ENCODE measurements around the gene GPR143.

The GPR143 gene

DNA sequence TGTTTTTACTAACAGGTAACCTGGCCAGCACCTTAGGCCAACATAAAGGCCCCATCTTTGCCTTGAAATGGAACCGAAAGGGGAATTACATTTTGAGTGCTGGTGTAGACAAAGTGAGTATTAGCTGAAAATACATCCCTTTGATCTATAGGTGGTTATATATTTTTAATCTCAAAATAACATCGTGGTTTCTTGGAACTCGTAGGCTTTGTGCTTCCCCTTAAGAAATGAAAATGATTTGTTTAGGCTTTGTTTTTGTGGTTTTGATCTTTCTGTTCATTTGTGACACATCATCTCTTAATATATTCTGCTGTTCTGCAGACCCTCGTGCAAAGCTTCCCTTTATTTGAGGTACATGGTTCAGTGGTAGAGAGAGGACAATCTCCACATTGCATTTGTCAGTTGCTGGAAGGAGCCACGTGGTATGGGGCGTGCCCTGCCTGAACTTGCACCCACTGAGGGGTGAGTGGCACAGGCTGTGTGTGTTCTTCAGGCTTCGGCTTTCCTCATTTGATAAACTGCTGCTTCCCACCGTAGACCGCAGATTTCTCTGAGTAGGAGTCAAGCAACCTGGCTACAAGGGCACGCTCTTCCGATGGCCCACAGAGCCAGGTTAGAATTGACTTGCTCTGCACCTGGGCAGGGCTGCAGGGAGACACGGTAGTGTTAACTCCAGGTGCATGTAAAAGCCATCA, 72.2 kb downstream of the GPR143 start:
- peaks cover 77 to 100% (median 96%) of the 10 kb centered on the region in 11 experiments for H3K36me3 ChIP-seq
- peak overlapping the region in 2 of 11 experiments; percentile 10 to 13; a peak in 2 of 22 replicates for H3K4me2 ChIP-seq
- no peak overlapping the region for H3K27ac ChIP-seq
- H3K9ac ChIP-seq = no peak overlapping the region
- no peak overlapping the region for H3K4me3 ChIP-seq
- H3K27me3 ChIP-seq = no peaks in the 10 kb centered on the region
- peaks cover 0 to 8% (median 0%) of the 10 kb centered on the region in 11 experiments; a peak in 3 of 22 replicates for H4K20me1 ChIP-seq
- H3K9me3 ChIP-seq (replicated peaks in 1 of 11) = no peaks in the 10 kb centered on the region
- H3K4me1 ChIP-seq = peaks cover 0 to 13% (median 0%) of the 10 kb centered on the region in 10 experiments; a peak in 6 of 20 replicates
- no peak for TF ChIP-seq Cebpa-rat (IDR thresholded peaks at IDR 0.05)

- peaks cover 0 to 28% (median 0%) of the 10 kb centered on the region in 11 experiments; a peak in 4 of 22 replicates for H4K20me1 ChIP-seq
- no peak for TF ChIP-seq Cebpa-rat (IDR thresholded peaks at IDR 0.05)
- H3K4me2 ChIP-seq = no peak overlapping the region
- no peaks in the 10 kb centered on the region for H3K9me3 ChIP-seq (replicated peaks in 1 of 11)
- H3K4me1 ChIP-seq = peaks cover 0 to 13% (median 0%) of the 10 kb centered on the region in 10 experiments; a peak in 6 of 20 replicates
- no peaks in the 10 kb centered on the region for H3K27me3 ChIP-seq
- H3K4me3 ChIP-seq = no peak overlapping the region
- H3K27ac ChIP-seq = no peak overlapping the region
- no peak overlapping the region for H3K9ac ChIP-seq
- H3K36me3 ChIP-seq = peaks cover 80 to 100% (median 92%) of the 10 kb centered on the region in 11 experiments
These were observed 75.6 kb downstream of the GPR143 start for GRCh38 chrX:9690046-9690445.

GRCh38 chrX:9688833-9689232, 76.8 kb downstream of the GPR143 start:
- Histone ChIP-seq H3K9me3 (replicated peaks in 1 of 11) (no peaks in the 10 kb centered on the region), H3K4me2 (no peak overlapping the region), H3K4me1 (peaks cover 0 to 12% (median 0%) of the 10 kb centered on the region in 10 experiments; a peak in 6 of 20 replicates), H3K36me3 (peaks cover 74 to 100% (median 94%) of the 10 kb centered on the region in 11 experiments), H3K9ac (no peak overlapping the region), H3K27me3 (no peaks in the 10 kb centered on the region), H3K4me3 (no peak overlapping the region), H3K27ac (no peak overlapping the region), H4K20me1 (peaks cover 0 to 40% (median 0%) of the 10 kb centered on the region in 11 experiments; a peak in 6 of 22 replicates)
- no peak for TF ChIP-seq Cebpa-rat (IDR thresholded peaks at IDR 0.05)

DNA sequence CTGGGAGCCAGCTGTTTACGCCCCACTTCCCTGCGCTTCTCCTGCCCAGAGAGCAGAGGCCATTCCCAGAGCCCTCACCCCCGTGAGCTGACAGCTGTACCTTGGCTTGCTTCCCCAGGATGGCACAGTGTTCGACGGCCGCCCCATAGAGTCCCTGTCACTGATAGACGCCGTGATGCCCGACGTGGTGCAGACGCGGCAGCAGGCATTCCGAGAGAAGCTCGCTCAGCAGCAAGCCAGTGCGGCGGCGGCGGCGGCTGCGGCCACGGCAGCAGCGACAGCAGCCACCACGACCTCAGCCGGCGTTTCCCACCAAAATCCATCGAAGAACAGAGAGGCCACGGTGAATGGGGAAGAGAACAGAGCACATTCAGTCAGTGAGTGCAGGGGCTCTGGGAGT, 77.7 kb downstream of the GPR143 start:
- TF ChIP-seq Cebpa-rat (IDR thresholded peaks at IDR 0.05) = no peak
- no peaks in the 10 kb centered on the region for H3K27me3 ChIP-seq
- H3K4me1 ChIP-seq = peaks cover 0 to 4% (median 0%) of the 10 kb centered on the region in 10 experiments; a peak in 2 of 20 replicates
- peaks cover 68 to 100% (median 92%) of the 10 kb centered on the region in 11 experiments for H3K36me3 ChIP-seq
- H3K27ac ChIP-seq = no peak overlapping the region
- no peak overlapping the region for H3K4me3 ChIP-seq
- no peak overlapping the region for H3K9ac ChIP-seq
- no peak overlapping the region for H3K4me2 ChIP-seq
- H3K9me3 ChIP-seq (replicated peaks in 1 of 11) = no peaks in the 10 kb centered on the region
- peaks cover 0 to 49% (median 5%) of the 10 kb centered on the region in 11 experiments; a peak in 10 of 22 replicates for H4K20me1 ChIP-seq

DNA sequence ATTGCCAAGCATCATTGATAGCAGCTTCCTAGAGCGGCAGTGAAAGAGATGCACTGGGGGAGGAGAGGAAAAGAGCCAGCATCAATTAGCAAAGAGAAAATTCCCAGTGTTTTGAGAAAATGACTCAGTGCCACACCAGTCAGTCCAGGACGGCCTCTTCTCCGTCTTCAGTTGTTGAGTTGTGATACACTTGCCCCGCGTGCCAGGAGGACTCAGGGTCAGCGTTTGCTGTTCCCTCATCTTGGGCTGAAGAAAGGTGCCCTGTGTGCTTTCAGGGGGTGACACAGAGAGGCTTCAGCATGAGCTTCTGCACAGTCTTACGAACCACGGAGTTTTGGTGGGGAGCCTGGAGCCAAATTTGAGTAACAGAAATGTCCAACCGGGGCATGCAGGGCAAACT, 82.3 kb downstream of the GPR143 start:
- Histone ChIP-seq H3K36me3 (peaks cover 49 to 99% (median 63%) of the 10 kb centered on the region in 11 experiments), H3K4me2 (no peak overlapping the region)
- TF ChIP-seq Cebpa-rat (IDR thresholded peaks at IDR 0.05) = no peak

GRCh38 chrX:9682861-9683260, 82.8 kb downstream of the GPR143 start:
- no peaks in the 10 kb centered on the region for H3K27me3 ChIP-seq

More for the DNA sequence above, 82.3 kb downstream of the GPR143 start:
- Histone ChIP-seq H3K4me3 (no peak overlapping the region), H3K27me3 (no peaks in the 10 kb centered on the region), H3K4me1 (peaks cover 0 to 23% (median 0%) of the 10 kb centered on the region in 10 experiments; a peak in 7 of 20 replicates), H3K27ac (no peak overlapping the region), H3K9ac (no peak overlapping the region), H3K9me3 (replicated peaks in 1 of 11) (no peaks in the 10 kb centered on the region), H4K20me1 (peaks cover 0 to 68% (median 16%) of the 10 kb centered on the region in 11 experiments; a peak in 12 of 22 replicates)

DNA sequence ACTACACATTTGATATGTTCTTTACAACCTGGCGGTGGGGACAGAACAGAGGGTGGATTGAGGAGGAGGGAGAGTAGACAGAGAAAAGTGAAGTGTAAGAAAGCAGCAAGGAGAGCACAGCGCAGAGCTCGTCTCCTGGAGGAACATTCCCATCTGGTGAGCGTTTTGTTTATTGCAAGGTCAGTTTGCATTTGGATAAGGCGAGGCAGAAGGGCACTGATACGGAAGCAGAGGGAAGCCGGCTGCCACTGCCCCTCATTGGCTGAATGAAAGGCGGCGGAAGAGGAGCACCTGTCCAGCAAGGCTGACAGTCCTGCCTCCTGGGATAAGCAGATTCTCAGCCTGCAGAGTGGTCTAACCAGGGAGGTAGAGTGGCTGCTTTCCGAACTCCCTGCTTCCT, 83.2 kb downstream of the GPR143 start:
- TF ChIP-seq Cebpa-rat (IDR thresholded peaks at IDR 0.05) = no peak
- H3K4me1 ChIP-seq = peaks cover 0 to 32% (median 4%) of the 10 kb centered on the region in 10 experiments; a peak in 14 of 20 replicates
- no peaks in the 10 kb centered on the region for H3K9me3 ChIP-seq (replicated peaks in 1 of 11)
- H3K36me3 ChIP-seq = peaks cover 42 to 99% (median 57%) of the 10 kb centered on the region in 11 experiments
- H3K27me3 ChIP-seq = no peaks in the 10 kb centered on the region
- H3K4me3 ChIP-seq = no peak overlapping the region
- no peak overlapping the region for H3K4me2 ChIP-seq
- H4K20me1 ChIP-seq = peaks cover 0 to 62% (median 15%) of the 10 kb centered on the region in 11 experiments; a peak in 12 of 22 replicates
- H3K9ac ChIP-seq = no peak overlapping the region
- no peak overlapping the region for H3K27ac ChIP-seq

More at GRCh38 chrX:9682861-9683260, 82.8 kb downstream of the GPR143 start:
- no peak overlapping the region for H3K4me3 ChIP-seq
- H3K9me3 ChIP-seq (replicated peaks in 1 of 11) = no peaks in the 10 kb centered on the region
- no peak overlapping the region for H3K4me2 ChIP-seq
- no peak overlapping the region for H3K9ac ChIP-seq
- peaks cover 0 to 28% (median under 1%) of the 10 kb centered on the region in 10 experiments; a peak in 9 of 20 replicates for H3K4me1 ChIP-seq
- H3K36me3 ChIP-seq = peaks cover 44 to 99% (median 59%) of the 10 kb centered on the region in 11 experiments
- TF ChIP-seq Cebpa-rat (IDR thresholded peaks at IDR 0.05) = no peak
- peaks cover 0 to 66% (median 15%) of the 10 kb centered on the region in 11 experiments; a peak in 12 of 22 replicates for H4K20me1 ChIP-seq
- no peak overlapping the region for H3K27ac ChIP-seq

GRCh38 chrX:9681422-9681821, 84.2 kb downstream of the GPR143 start:
- 0 out of 22 replicates have a peak, but pooled peaks cover 0 to under 1% (median 0%) of the 10 kb centered on the region in 11 experiments for H3K9me3 ChIP-seq (replicated peaks in 1 of 11)
- no peak overlapping the region for H3K9ac ChIP-seq
- peak overlapping the region in 2 of 11 experiments; percentile 11 to 39; a peak in 4 of 22 replicates for H3K4me2 ChIP-seq
- no peak for TF ChIP-seq Cebpa-rat (IDR thresholded peaks at IDR 0.05)
- H4K20me1 ChIP-seq = peaks cover 0 to 60% (median 15%) of the 10 kb centered on the region in 11 experiments; a peak in 12 of 22 replicates
- H3K4me3 ChIP-seq = no peak overlapping the region
- no peaks in the 10 kb centered on the region for H3K27me3 ChIP-seq
- peaks cover 34 to 90% (median 52%) of the 10 kb centered on the region in 11 experiments for H3K36me3 ChIP-seq
- peaks cover 0 to 41% (median 14%) of the 10 kb centered on the region in 10 experiments; a peak in 14 of 20 replicates for H3K4me1 ChIP-seq
- H3K27ac ChIP-seq = 0 out of 22 replicates have a peak overlapping the region, but pooled peaks of 1 of the 11 experiments have one; percentile 9

DNA sequence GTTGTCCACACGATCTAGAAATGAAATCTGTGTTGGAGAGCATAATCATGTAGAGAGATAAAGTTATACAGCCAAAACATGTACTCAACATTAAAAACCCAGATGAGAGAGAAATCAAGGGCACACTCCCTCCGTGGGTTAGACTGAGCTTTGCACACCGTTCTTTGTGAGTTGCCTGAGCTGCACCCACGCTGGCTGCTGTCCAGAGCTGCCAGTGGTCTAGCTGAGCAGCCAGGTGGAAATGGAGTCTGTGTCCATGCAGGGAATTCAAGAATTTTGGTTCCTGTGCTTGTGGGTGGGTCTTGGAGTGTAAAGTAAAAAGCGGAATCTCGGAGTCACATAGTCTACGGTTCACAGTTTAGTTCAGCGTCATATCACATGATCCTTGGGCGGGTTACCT, 84.6 kb downstream of the GPR143 start:
- TF ChIP-seq Cebpa-rat (IDR thresholded peaks at IDR 0.05) = no peak
- Histone ChIP-seq H3K4me1 (peaks cover 0 to 45% (median 17%) of the 10 kb centered on the region in 10 experiments; a peak in 14 of 20 replicates), H4K20me1 (peaks cover 0 to 63% (median 12%) of the 10 kb centered on the region in 11 experiments; a peak in 12 of 22 replicates), H3K27me3 (no peaks in the 10 kb centered on the region), H3K9me3 (replicated peaks in 1 of 11) (0 out of 22 replicates have a peak, but pooled peaks cover 0 to 5% (median 0%) of the 10 kb centered on the region in 11 experiments), H3K27ac (no peak overlapping the region), H3K36me3 (peaks cover 30 to 90% (median 48%) of the 10 kb centered on the region in 11 experiments; a peak in 21 of 22 replicates), H3K4me3 (no peak overlapping the region), H3K9ac (no peak overlapping the region), H3K4me2 (peak overlapping the region in 2 of 11 experiments; percentile 11 to 39; a peak in 3 of 22 replicates)

Data from BLaER1 treated with 17β-estradiol and CSF1 and Interleukin-3, amounts not matched to agents 10 nM and 100 nM (cell line).